ENCODE data around the gene ABCA1.
A peak's percentile ranks its signal among the peaks of the same experiment; 100 is the strongest.
"Not testable (repeated sequence)": the region's sequence is repeated elsewhere in the genome, so short reads cannot be mapped to it uniquely, and the experiment has no call there.

The ABCA1 gene, protein sequence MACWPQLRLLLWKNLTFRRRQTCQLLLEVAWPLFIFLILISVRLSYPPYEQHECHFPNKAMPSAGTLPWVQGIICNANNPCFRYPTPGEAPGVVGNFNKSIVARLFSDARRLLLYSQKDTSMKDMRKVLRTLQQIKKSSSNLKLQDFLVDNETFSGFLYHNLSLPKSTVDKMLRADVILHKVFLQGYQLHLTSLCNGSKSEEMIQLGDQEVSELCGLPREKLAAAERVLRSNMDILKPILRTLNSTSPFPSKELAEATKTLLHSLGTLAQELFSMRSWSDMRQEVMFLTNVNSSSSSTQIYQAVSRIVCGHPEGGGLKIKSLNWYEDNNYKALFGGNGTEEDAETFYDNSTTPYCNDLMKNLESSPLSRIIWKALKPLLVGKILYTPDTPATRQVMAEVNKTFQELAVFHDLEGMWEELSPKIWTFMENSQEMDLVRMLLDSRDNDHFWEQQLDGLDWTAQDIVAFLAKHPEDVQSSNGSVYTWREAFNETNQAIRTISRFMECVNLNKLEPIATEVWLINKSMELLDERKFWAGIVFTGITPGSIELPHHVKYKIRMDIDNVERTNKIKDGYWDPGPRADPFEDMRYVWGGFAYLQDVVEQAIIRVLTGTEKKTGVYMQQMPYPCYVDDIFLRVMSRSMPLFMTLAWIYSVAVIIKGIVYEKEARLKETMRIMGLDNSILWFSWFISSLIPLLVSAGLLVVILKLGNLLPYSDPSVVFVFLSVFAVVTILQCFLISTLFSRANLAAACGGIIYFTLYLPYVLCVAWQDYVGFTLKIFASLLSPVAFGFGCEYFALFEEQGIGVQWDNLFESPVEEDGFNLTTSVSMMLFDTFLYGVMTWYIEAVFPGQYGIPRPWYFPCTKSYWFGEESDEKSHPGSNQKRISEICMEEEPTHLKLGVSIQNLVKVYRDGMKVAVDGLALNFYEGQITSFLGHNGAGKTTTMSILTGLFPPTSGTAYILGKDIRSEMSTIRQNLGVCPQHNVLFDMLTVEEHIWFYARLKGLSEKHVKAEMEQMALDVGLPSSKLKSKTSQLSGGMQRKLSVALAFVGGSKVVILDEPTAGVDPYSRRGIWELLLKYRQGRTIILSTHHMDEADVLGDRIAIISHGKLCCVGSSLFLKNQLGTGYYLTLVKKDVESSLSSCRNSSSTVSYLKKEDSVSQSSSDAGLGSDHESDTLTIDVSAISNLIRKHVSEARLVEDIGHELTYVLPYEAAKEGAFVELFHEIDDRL (N-terminal part only)

GRCh38 chr9:104927912-104928740 is at the start of gene ABCA1:
ABCA1 (minus strand) TSS chr9:104928155; CDS start chr9:104903679, 24,476 bp downstream.
- Histone ChIP-seq H3K9ac (ENCODE audit: low read length) (peak within 1 kb of the TSS; percentile 31; the same call in 1 of the 2 replicates), H2AFZ (ENCODE audit: low read depth, low read length) (peak within 1 kb of the TSS; percentile 34)

DNA sequence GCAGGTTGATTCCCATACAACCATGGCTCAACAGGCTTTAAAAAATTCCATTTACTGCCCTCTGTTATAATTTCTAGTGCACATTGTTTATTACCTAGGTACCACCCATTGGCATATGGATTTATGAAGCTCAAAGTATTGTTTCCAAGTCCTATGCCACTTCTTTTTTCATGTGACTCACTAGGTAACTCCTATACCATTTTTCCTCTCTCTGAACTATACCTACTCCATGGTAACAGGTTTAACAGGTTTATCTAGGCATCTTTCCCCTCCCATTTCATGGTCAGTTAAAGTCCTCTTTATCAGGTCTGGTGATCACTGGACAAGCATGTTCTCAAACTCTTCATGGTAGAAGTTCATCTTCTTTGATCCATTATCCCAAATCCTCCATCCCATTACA is 49.6 kb upstream of the ABCA1 start:
- H4K20me1 ChIP-seq (ENCODE audit: insufficient read depth, low read length): no peaks in the 10 kb centered on the region
- TF ChIP-seq, protein P1, sequence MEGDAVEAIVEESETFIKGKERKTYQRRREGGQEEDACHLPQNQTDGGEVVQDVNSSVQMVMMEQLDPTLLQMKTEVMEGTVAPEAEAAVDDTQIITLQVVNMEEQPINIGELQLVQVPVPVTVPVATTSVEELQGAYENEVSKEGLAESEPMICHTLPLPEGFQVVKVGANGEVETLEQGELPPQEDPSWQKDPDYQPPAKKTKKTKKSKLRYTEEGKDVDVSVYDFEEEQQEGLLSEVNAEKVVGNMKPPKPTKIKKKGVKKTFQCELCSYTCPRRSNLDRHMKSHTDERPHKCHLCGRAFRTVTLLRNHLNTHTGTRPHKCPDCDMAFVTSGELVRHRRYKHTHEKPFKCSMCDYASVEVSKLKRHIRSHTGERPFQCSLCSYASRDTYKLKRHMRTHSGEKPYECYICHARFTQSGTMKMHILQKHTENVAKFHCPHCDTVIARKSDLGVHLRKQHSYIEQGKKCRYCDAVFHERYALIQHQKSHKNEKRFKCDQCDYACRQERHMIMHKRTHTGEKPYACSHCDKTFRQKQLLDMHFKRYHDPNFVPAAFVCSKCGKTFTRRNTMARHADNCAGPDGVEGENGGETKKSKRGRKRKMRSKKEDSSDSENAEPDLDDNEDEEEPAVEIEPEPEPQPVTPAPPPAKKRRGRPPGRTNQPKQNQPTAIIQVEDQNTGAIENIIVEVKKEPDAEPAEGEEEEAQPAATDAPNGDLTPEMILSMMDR (IDR thresholded peaks at IDR 0.05; ENCODE audit: low read depth, low read length): no peak
- no peak for TF ChIP-seq EZH2phosphoT487 (IDR thresholded peaks at IDR 0.05; ENCODE audit: low read depth)
- no peaks in the 10 kb centered on the region for H3K79me2 ChIP-seq (ENCODE audit: low read length)

More at GRCh38 chr9:104927912-104928740, at the start of gene ABCA1:
- Histone ChIP-seq H3K9me3 (ENCODE audit: insufficient read depth, low read length) (no peaks in the 10 kb centered on the region), H4K20me1 (ENCODE audit: insufficient read depth, low read length) (no peaks in the 10 kb centered on the region), H3K4me1 (ENCODE audit: low read length) (peaks cover 9% of the 10 kb centered on the region), H3K4me2 (ENCODE audit: low read length) (peak within 1 kb of the TSS; percentile 93), H3K36me3 (replicated peaks; ENCODE audit: low read depth, low read length) (no peaks in the 10 kb centered on the region), H3K4me3 (ENCODE audit: low read length) (peak within 1 kb of the TSS; percentile 85), H3K27me3 (ENCODE audit: low read depth, low read length) (0 out of 2 replicates have a peak, but pooled peaks cover 4% of the 10 kb centered on the region), H3K79me2 (ENCODE audit: low read length) (no peaks in the 10 kb centered on the region), H3K27ac (ENCODE audit: low read length) (no peak within 1 kb of the TSS)
- TF ChIP-seq, protein P1 (IDR thresholded peaks at IDR 0.05; ENCODE audit: low read depth, low read length): no peak
- TF ChIP-seq EZH2phosphoT487 (IDR thresholded peaks at IDR 0.05; ENCODE audit: low read depth): no peak

GRCh38 chr9:104977168-104977567 is 49.2 kb upstream of the ABCA1 start:
- H3K36me3 ChIP-seq (replicated peaks; ENCODE audit: low read depth, low read length): no peaks in the 10 kb centered on the region
- H2AFZ ChIP-seq (ENCODE audit: low read depth, low read length): no peak overlapping the region
- no peaks in the 10 kb centered on the region for H3K9me3 ChIP-seq (ENCODE audit: insufficient read depth, low read length)
- no peak for TF ChIP-seq EZH2phosphoT487 (IDR thresholded peaks at IDR 0.05; ENCODE audit: low read depth)
- TF ChIP-seq, protein P1 (IDR thresholded peaks at IDR 0.05; ENCODE audit: low read depth, low read length): no peak
- no peak overlapping the region for H3K4me2 ChIP-seq (ENCODE audit: low read length)
- no peaks in the 10 kb centered on the region for H3K4me1 ChIP-seq (ENCODE audit: low read length)
- H3K4me3 ChIP-seq (ENCODE audit: low read length): no peak overlapping the region
- H3K9ac ChIP-seq (ENCODE audit: low read length): no peak overlapping the region
- H3K79me2 ChIP-seq (ENCODE audit: low read length): no peaks in the 10 kb centered on the region
- no peak overlapping the region for H3K27ac ChIP-seq (ENCODE audit: low read length)
- no peaks in the 10 kb centered on the region for H4K20me1 ChIP-seq (ENCODE audit: insufficient read depth, low read length)
- peaks cover 31% of the 10 kb centered on the region for H3K27me3 ChIP-seq (ENCODE audit: low read depth, low read length)

More for the DNA sequence above, 49.6 kb upstream of the ABCA1 start:
- Histone ChIP-seq H3K9me3 (ENCODE audit: insufficient read depth, low read length) (no peaks in the 10 kb centered on the region), H2AFZ (ENCODE audit: low read depth, low read length) (no peak overlapping the region), H3K4me2 (ENCODE audit: low read length) (no peak overlapping the region), H3K27ac (ENCODE audit: low read length) (no peak overlapping the region), H3K27me3 (ENCODE audit: low read depth, low read length) (peaks cover 27% of the 10 kb centered on the region), H3K4me3 (ENCODE audit: low read length) (no peak overlapping the region), H3K36me3 (replicated peaks; ENCODE audit: low read depth, low read length) (no peaks in the 10 kb centered on the region), H3K4me1 (ENCODE audit: low read length) (no peaks in the 10 kb centered on the region), H3K9ac (ENCODE audit: low read length) (no peak overlapping the region)

- not testable (repeated sequence) for H3K9me3 ChIP-seq (ENCODE audit: insufficient read depth, low read length); H3K4me2 ChIP-seq (ENCODE audit: low read length); H2AFZ ChIP-seq (ENCODE audit: low read depth, low read length); H3K4me1 ChIP-seq (ENCODE audit: low read length); H3K4me3 ChIP-seq (ENCODE audit: low read length); H4K20me1 ChIP-seq (ENCODE audit: insufficient read depth, low read length); H3K79me2 ChIP-seq (ENCODE audit: low read length); H3K36me3 ChIP-seq (replicated peaks; ENCODE audit: low read depth, low read length); H3K27ac ChIP-seq (ENCODE audit: low read length); H3K9ac ChIP-seq (ENCODE audit: low read length)
- peaks cover 42% of the 10 kb centered on the region for H3K27me3 ChIP-seq (ENCODE audit: low read depth, low read length)
Observed at GRCh38 chr9:104975966-104976595, 48.1 kb upstream of the ABCA1 start.

Data from OCI-LY3 (cell line).